ENCODE measurements around the gene PGAM2. TPM values are rescaled to one million over a fixed set of nuclear protein-coding genes. Genes with fewer than 3 reads are reported as not detected.

PGAM2 gene
- total and polyA plus RNA-seq, 2 experiments from 2014 or later, result 2.9 to 7.8 TPM

GRCh38 chr7:44077061-44077460 is 11.7 kb upstream of the PGAM2 start:
- Histone ChIP-seq H3K4me3 (no peak overlapping the region), H2AFZ (no peak overlapping the region), H3K27ac (ENCODE audit: low read depth) (no peak overlapping the region), H3K27me3 (ENCODE audit: insufficient read depth) (no peaks in the 10 kb centered on the region), H3F3A (replicated peaks; ENCODE audit: low read depth) (no peaks in the 10 kb centered on the region; the same call in 1 of the 2 replicates), H3K79me2 (replicated peaks; ENCODE audit: insufficient read depth) (no peaks in the 10 kb centered on the region), H3K9me2 (ENCODE audit: insufficient read depth) (no peaks in the 10 kb centered on the region), H4K20me1 (replicated peaks; ENCODE audit: insufficient read depth) (no peaks in the 10 kb centered on the region; the same call in 1 of the 2 replicates), H3K4me2 (no peak overlapping the region), H3K4me1 (ENCODE audit: insufficient read depth) (peaks cover 4% of the 10 kb centered on the region), H3K36me3 (ENCODE audit: insufficient read depth) (no peaks in the 10 kb centered on the region)
- H3K27ac Mint-ChIP-seq, result no peak overlapping the region
- H3K27me3 Mint-ChIP-seq (ENCODE audit: insufficient read depth, low read depth, poor library complexity), result peaks cover 26% of the 10 kb centered on the region
- H3K9me3 Mint-ChIP-seq, result no peaks in the 10 kb centered on the region
- no peak for DNase-seq (ENCODE audit: low spot score)
- H3K4me3 Mint-ChIP-seq, result no peak overlapping the region
- H3K36me3 Mint-ChIP-seq (ENCODE audit: low read depth), result peaks cover 36% of the 10 kb centered on the region
- TF ChIP-seq CREB1 (CRISPR knock-in tag; IDR thresholded peaks at IDR 0.05; ENCODE audit: low read depth), result no peak
- TF ChIP-seq ZNF114 (CRISPR knock-in tag; IDR thresholded peaks at IDR 0.05), result no peak
- no peak for TF ChIP-seq ZNF331 (CRISPR knock-in tag; IDR thresholded peaks at IDR 0.05; ENCODE audit: low read depth)
- no peak for TF ChIP-seq CTCF (conservative IDR thresholded peaks at IDR 0.05; ENCODE audit: low read depth in 2 of 2)
- no peak for TF ChIP-seq STAT1 (IDR thresholded peaks at IDR 0.05; ENCODE audit: unreplicated experiment)
- no peak for TF ChIP-seq JUNB (IDR thresholded peaks at IDR 0.05; ENCODE audit: unreplicated experiment)
- TF ChIP-seq ETS1 (IDR thresholded peaks at IDR 0.05), result no peak
- TF ChIP-seq EZH2 (IDR thresholded peaks at IDR 0.05; ENCODE audit: low read depth, unreplicated experiment), result no peak
- no peak for TF ChIP-seq EZH2phosphoT487 (IDR thresholded peaks at IDR 0.05; ENCODE audit: unreplicated experiment)
- no peak for TF ChIP-seq REST (IDR thresholded peaks at IDR 0.05; ENCODE audit: unreplicated experiment)
- TF ChIP-seq ZNF462 (CRISPR knock-in tag; IDR thresholded peaks at IDR 0.05), result no peak
- no peak for TF ChIP-seq POLR2AphosphoS5 (IDR thresholded peaks at IDR 0.05; ENCODE audit: low read depth)
- ATAC-seq, result no peak
- peaks cover 7% of the 10 kb centered on the region for H3K4me1 Mint-ChIP-seq
